Fibroblast of skin of left quadriceps (primary cell): ENCODE results near the gene RCVRN.
A peak's percentile ranks its signal among the peaks of the same experiment; 100 is the strongest.
"Not testable (repeated sequence)": the region's sequence is repeated elsewhere in the genome, so short reads cannot be mapped to it uniquely, and the experiment has no call there.

Experiments
- DNase-seq, 2 experiments: peaks; one replicate each; pipeline ENCODE4 v3.0.0-alpha.2; 2013; ENCODE audit warnings: low read depth in 2 of 2

The RCVRN gene

GRCh38 chr17:9922012-9922848 lies 17.2 kb upstream of the RCVRN start:
- DNase-seq = no peak

- not testable (repeated sequence) for DNase-seq
Measured at GRCh38 chr17:9921216-9921615, 16.1 kb upstream of the RCVRN start.

- no peak for DNase-seq
Measured at GRCh38 chr17:9918804-9919352, 13.8 kb upstream of the RCVRN start.

- no peak for DNase-seq
Measured at GRCh38 chr17:9918352-9918751, 13.3 kb upstream of the RCVRN start.

GRCh38 chr17:9917801-9918200 lies 12.7 kb upstream of the RCVRN start:
- DNase-seq = no peak

- no peak for DNase-seq
Measured at GRCh38 chr17:9917131-9917530, 12.1 kb upstream of the RCVRN start.

GRCh38 chr17:9916108-9916507 lies 11.0 kb upstream of the RCVRN start:
- DNase-seq = no peak

- DNase-seq = no peak
Measured at GRCh38 chr17:9913476-9913875, 8.4 kb upstream of the RCVRN start.

GRCh38 chr17:9912121-9913099 lies 7.3 kb upstream of the RCVRN start:
- DNase-seq = no peak

- no peak for DNase-seq
Measured at GRCh38 chr17:9911089-9911488, 6.0 kb upstream of the RCVRN start.

GRCh38 chr17:9908649-9909042 lies 3.6 kb upstream of the RCVRN start:
- no peak for DNase-seq

- DNase-seq = no peak
Measured at GRCh38 chr17:9907883-9908648, 3.0 kb upstream of the RCVRN start.

- no peak for DNase-seq
Measured at GRCh38 chr17:9907131-9907530, 2.1 kb upstream of the RCVRN start.

GRCh38 chr17:9906616-9907015 lies 1.5 kb upstream of the RCVRN start:
- no peak for DNase-seq

GRCh38 chr17:9905902-9906301 lies 831 bp upstream of the RCVRN start:
- DNase-seq = no peak

- DNase-seq = no peak
Measured at GRCh38 chr17:9904277-9905077, 594 bp downstream of the RCVRN start.

- no peak for DNase-seq
Measured at GRCh38 chr17:9902120-9902519, 3.0 kb downstream of the RCVRN start.

GRCh38 chr17:9900784-9901183 lies 4.3 kb downstream of the RCVRN start:
- peak; percentile 72 to 75 for DNase-seq

GRCh38 chr17:9900044-9900594 lies 5.0 kb downstream of the RCVRN start:
- DNase-seq = no peak

GRCh38 chr17:9899280-9900043 lies 5.6 kb downstream of the RCVRN start:
- DNase-seq = no peak
